PC-9 (cell line): ENCODE results near the gene STEEP1. TPM values are rescaled to one million over a fixed set of nuclear protein-coding genes. Genes with fewer than 3 reads are reported as not detected.
"Not testable (repeated sequence)": the region's sequence is repeated elsewhere in the genome, so short reads cannot be mapped to it uniquely, and the experiment has no call there.

Source experiments
- BruUV-seq: library from RNA; stranded (reverse); fragments of 400-500 nt; replicated peaks from 2 replicates; lab custom pipeline; 2021; lab: Mats Ljungman, UMichigan
- CTCF ChIA-PET: fragments of 300-600 bp; sonication (Branson Sonifier 250); formaldehyde crosslinking; loops from one replicate; lab custom pipeline; 2022; ENCODE audit warnings: antibody characterized with exemption; lab: Charles Lee
- POLR2A ChIA-PET: fragments of 300-600 bp; sonication (Branson Sonifier 250); formaldehyde crosslinking; loops from one replicate; lab custom pipeline; 2022; ENCODE audit warnings: antibody characterized with exemption; ENCODE audit not compliant: unreplicated experiment; lab: Charles Lee
- DNase-seq, 2 experiments: peaks; one replicate each; pipeline versions ENCODE4 v3.0.0 to v3.0.0-alpha.2; 2015 to 2022; ENCODE audit warnings: mixed read lengths in 1 of 2
- H2AFZ ChIP-seq: fragments of 200-600 bp; sonication (generic); 2 replicates; pipeline ENCODE4 v1.8.1; 2017; ENCODE audit warnings: antibody characterized with exemption
- H3F3A ChIP-seq: fragments of 200-600 bp; sonication (generic); 2 replicates; pipeline ENCODE4 v1.8.1; 2017; ENCODE audit warnings: antibody characterized with exemption, mild to moderate bottlenecking, low read depth; ENCODE audit not compliant: insufficient read depth
- H3K27ac ChIP-seq: fragments of 200-600 bp; sonication (generic); 2 replicates; pipeline ENCODE4 v1.6.1; 2016; ENCODE audit warnings: mixed run types
- H3K27me3 ChIP-seq: fragments of 200-600 bp; sonication (generic); 2 replicates; pipeline ENCODE4 v1.6.1; 2016; ENCODE audit warnings: low read depth, mixed run types; ENCODE audit not compliant: insufficient read depth
- H3K36me3 ChIP-seq: fragments of 200-600 bp; sonication (generic); 2 replicates; pipeline ENCODE4 v1.6.1; 2016; ENCODE audit warnings: low read depth, mixed run types
- H3K4me1 ChIP-seq: fragments of 200-600 bp; sonication (generic); replicated peaks from 2 replicates; pipeline ENCODE4 v1.6.1; 2016; ENCODE audit warnings: mixed run types; ENCODE audit not compliant: insufficient read depth
- H3K4me2 ChIP-seq: fragments of 200-600 bp; sonication (generic); 2 replicates; pipeline ENCODE4 v1.6.1; 2017; ENCODE audit warnings: mixed run types
- H3K4me3 ChIP-seq: fragments of 200-600 bp; sonication (generic); 2 replicates; pipeline ENCODE4 v1.6.1; 2016; ENCODE audit warnings: mixed run types
- H3K79me2 ChIP-seq: fragments of 200-600 bp; sonication (generic); 2 replicates; pipeline ENCODE4 v1.6.1; 2017; ENCODE audit warnings: low read depth, mixed run types
- H3K9me2 ChIP-seq: fragments of 200-600 bp; sonication (generic); 2 replicates; pipeline ENCODE4 v1.8.1; 2017; ENCODE audit warnings: mild to moderate bottlenecking; ENCODE audit not compliant: insufficient read depth
- H3K9me3 ChIP-seq: fragments of 200-600 bp; sonication (generic); 2 replicates; pipeline ENCODE4 v1.8.1; 2016; ENCODE audit warnings: low read depth; ENCODE audit not compliant: insufficient read depth
- H4K20me1 ChIP-seq: fragments of 200-600 bp; sonication (generic); 2 replicates; pipeline ENCODE4 v1.8.1; 2017; ENCODE audit not compliant: insufficient read depth
- CTCF ChIP-seq: fragments of 200-600 bp; sonication (generic); conservative IDR thresholded peaks from 2 replicates; pipeline ENCODE4 v1.6.1; 2017; ENCODE audit warnings: mixed run types, antibody characterized with exemption, mild to moderate bottlenecking, moderate library complexity
- EZH2 ChIP-seq: fragments of 200-600 bp; sonication (generic); IDR thresholded peaks from 2 replicates; pipeline ENCODE4 v1.8.0; 2017; ENCODE audit warnings: antibody characterized with exemption, low read depth
- intact Hi-C: fragments of 100-400 bp; cut with micrococcal nuclease; formaldehyde crosslinking; loops from one replicate; pipeline ENCODE4 v1.10.0; 2022; ENCODE audit not compliant: unreplicated experiment
- total RNA-seq: library from RNA; stranded (reverse); gene quantifications from 2 replicates; pipeline ENCODE4 v1.2.3, GENCODE V29; 2021

The STEEP1 gene
- total RNA-seq, 1 experiment from 2014 or later: 56.5 TPM

- intact Hi-C loops: loop anchor here (5.0 kb wide), 1 partner anchor 263 kb away; the partner anchor contains the start of gene PGRMC1
- CTCF ChIA-PET: interaction anchor here (1.0 kb wide), 1 partner anchor 105 kb away, joined by 3 read pairs; no protein-coding TSS in a partner anchor
- H3K27ac ChIP-seq: peak overlapping the region; percentile 95
Measured at GRCh38 chrX:119500061-119500800, 65.0 kb downstream of the STEEP1 start.

GRCh38 chrX:119497185-119497584 lies 68.0 kb downstream of the STEEP1 start:
- DNase-seq: no peak
- Histone ChIP-seq H3K27me3 (no peaks in the 10 kb centered on the region), H3K4me2 (no peak overlapping the region), H3K9me3 (no peaks in the 10 kb centered on the region), H3K4me3 (no peak overlapping the region), H2AFZ (no peak overlapping the region), H3K79me2 (no peaks in the 10 kb centered on the region), H3F3A (peaks cover 23% of the 10 kb centered on the region), H3K9me2 (no peaks in the 10 kb centered on the region), H3K27ac (no peak overlapping the region), H3K4me1 (peaks cover 24% of the 10 kb centered on the region), H4K20me1 (no peaks in the 10 kb centered on the region), H3K36me3 (no peaks in the 10 kb centered on the region)
- ChIA-PET CTCF (no interaction called here), POLR2A (interaction anchor here (0.8 kb wide), 1 partner anchor 295 kb away, joined by 3 read pairs; no protein-coding TSS in a partner anchor)
- TF ChIP-seq CTCF: no peak
- no peak for TF ChIP-seq EZH2
- intact Hi-C loops: no loop called here
- BruUV-seq: no TSS peak

More at GRCh38 chrX:119500061-119500800, 65.0 kb downstream of the STEEP1 start:
- no TSS peak for BruUV-seq
- Histone ChIP-seq H3K9me3 (no peaks in the 10 kb centered on the region), H3K4me3 (no peak overlapping the region), H3K4me1 (peaks cover 49% of the 10 kb centered on the region), H3F3A (peaks cover 51% of the 10 kb centered on the region), H3K4me2 (peak overlapping the region; percentile 86; the same call in 1 of the 2 replicates), H3K79me2 (no peaks in the 10 kb centered on the region), H3K9me2 (no peaks in the 10 kb centered on the region), H4K20me1 (no peaks in the 10 kb centered on the region), H3K36me3 (no peaks in the 10 kb centered on the region), H2AFZ (no peak overlapping the region), H3K27me3 (no peaks in the 10 kb centered on the region)
- no peak for DNase-seq
- no peak for TF ChIP-seq CTCF
- no peak for TF ChIP-seq EZH2
- POLR2A ChIA-PET: interaction anchor here (0.6 to 1.0 kb wide), 3 partner anchors 13 to 370 kb away, joined by 3 to 16 read pairs (median 12); no protein-coding TSS in a partner anchor

GRCh38 chrX:119495734-119496726 lies 69.2 kb downstream of the STEEP1 start:
- TF ChIP-seq EZH2: no peak
- no peak for TF ChIP-seq CTCF
- peaks cover 12% of the 10 kb centered on the region for H3F3A ChIP-seq
- no peaks in the 10 kb centered on the region for H3K9me2 ChIP-seq
- no peaks in the 10 kb centered on the region for H4K20me1 ChIP-seq
- H3K27ac ChIP-seq: no peak overlapping the region
- no peaks in the 10 kb centered on the region for H3K79me2 ChIP-seq
- H3K27me3 ChIP-seq: no peaks in the 10 kb centered on the region
- H3K4me1 ChIP-seq: peaks cover 13% of the 10 kb centered on the region
- no peak overlapping the region for H3K4me3 ChIP-seq
- H3K36me3 ChIP-seq: no peaks in the 10 kb centered on the region
- DNase-seq: peak in 1 of 2 experiments; percentile 13
- no peaks in the 10 kb centered on the region for H3K9me3 ChIP-seq
- intact Hi-C loops: no loop called here
- POLR2A ChIA-PET: no interaction called here
- BruUV-seq: no TSS peak
- H2AFZ ChIP-seq: no peak overlapping the region
- CTCF ChIA-PET: no interaction called here
- no peak overlapping the region for H3K4me2 ChIP-seq

- H3K79me2 ChIP-seq, H2AFZ ChIP-seq, H3K27ac ChIP-seq, H3F3A ChIP-seq, H3K36me3 ChIP-seq, H3K4me1 ChIP-seq, DNase-seq, H3K4me3 ChIP-seq, H4K20me1 ChIP-seq, H3K9me2 ChIP-seq, H3K27me3 ChIP-seq, intact Hi-C loops, H3K4me2 ChIP-seq, H3K9me3 ChIP-seq, BruUV-seq: not testable (repeated sequence)
- ChIA-PET POLR2A (interaction anchor here (0.6 kb wide), 1 partner anchor 231 kb away, joined by 3 read pairs; no protein-coding TSS in a partner anchor), CTCF (interaction anchor here (0.6 to 1.1 kb wide), 4 partner anchors 10 to 126 kb away, joined by 3 to 29 read pairs (median 4); no protein-coding TSS in a partner anchor)
Measured at GRCh38 chrX:119493851-119494495, 71.2 kb downstream of the STEEP1 start.
